CD14-positive monocyte (primary cell): ENCODE measurements around the gene A4GALT. TPM values are rescaled to one million over a fixed set of nuclear protein-coding genes. Genes with fewer than 3 reads are reported as not detected.
A peak's percentile ranks its signal among the peaks of the same experiment; 100 is the strongest.

ENCODE experiments used
- DNase-seq, 3 donors: peaks; one replicate each; pipeline ENCODE4 v3.0.0-alpha.2; 2011 to 2022
- H2AFZ ChIP-seq: 2 replicates; pipeline ENCODE4 v1.6.0; 2012; ENCODE audit warnings: mild to moderate bottlenecking, low read depth, low read length, inconsistent platforms; ENCODE audit not compliant: insufficient read depth, poor library complexity, severe bottlenecking
- H3K27ac ChIP-seq, 2 donors: 1 replicate in 1 of 2; 2 replicates in 1 of 2; pipeline ENCODE4 v1.5.1; 2012 to 2013; ENCODE audit warnings: low read length in 2 of 2, control low read depth in 1 of 2, inconsistent platforms in 1 of 2, low read depth in 1 of 2, mild to moderate bottlenecking in 1 of 2
- H3K27me3 ChIP-seq, 2 donors: one replicate each; pipeline versions ENCODE4 v1.6.0 to v1.6.1; 2011 to 2013; ENCODE audit warnings: low read length in 2 of 2; ENCODE audit not compliant: control insufficient read depth in 2 of 2, insufficient read depth in 2 of 2
- H3K36me3 ChIP-seq, 2 donors: replicated peaks in 1 of 2; 1 replicate in 1 of 2; 2 replicates in 1 of 2; pipeline versions ENCODE4 v1.5.1 to v1.6.1; 2012 to 2013; ENCODE audit warnings: low read length in 2 of 2, control low read depth in 1 of 2, inconsistent platforms in 1 of 2, mild to moderate bottlenecking in 1 of 2; ENCODE audit not compliant: insufficient read depth in 2 of 2, control insufficient read depth in 1 of 2
- H3K4me1 ChIP-seq, 2 donors: 1 replicate in 1 of 2; 2 replicates in 1 of 2; pipeline versions ENCODE4 v1.5.1 to v1.6.1; 2012 to 2013; ENCODE audit warnings: low read length in 2 of 2, control low read depth in 1 of 2, inconsistent platforms in 1 of 2, mild to moderate bottlenecking in 1 of 2, moderate library complexity in 1 of 2; ENCODE audit not compliant: insufficient read depth in 2 of 2, control insufficient read depth in 1 of 2
- H3K4me2 ChIP-seq: replicated peaks from 2 replicates; pipeline ENCODE3; 2012; ENCODE audit warnings: low read length, moderate library complexity, mild to moderate bottlenecking; ENCODE audit not compliant: poor library complexity, severe bottlenecking; ENCODE audit errors: extremely low read depth
- H3K4me3 ChIP-seq, 3 experiments: fragments of 200-600 bp in 1 of 3; sonication (generic) in 1 of 3; replicated peaks in 1 of 3; 1 replicate in 2 of 3; 2 replicates in 1 of 3; pipeline ENCODE4 v1.5.1; 2011 to 2013; ENCODE audit warnings: low read length in 3 of 3, mild to moderate bottlenecking in 3 of 3, control low read depth in 2 of 3, low read depth in 2 of 3, inconsistent platforms in 1 of 3, moderate library complexity in 1 of 3
- H3K79me2 ChIP-seq: 2 replicates; pipeline ENCODE4 v1.6.0; 2012; ENCODE audit warnings: mild to moderate bottlenecking, control low read depth, inconsistent platforms, low read length, moderate library complexity; ENCODE audit not compliant: insufficient read depth
- H3K9ac ChIP-seq: 2 replicates; pipeline ENCODE4 v1.6.0; 2017; ENCODE audit warnings: low read length, mild to moderate bottlenecking; ENCODE audit not compliant: insufficient read depth, poor library complexity, severe bottlenecking
- H3K9me3 ChIP-seq, 2 donors: replicated peaks in 1 of 2; 1 replicate in 1 of 2; 2 replicates in 1 of 2; pipeline versions ENCODE4 v1.5.1 to v1.6.1; 2012 to 2013; ENCODE audit warnings: low read length in 2 of 2, control low read depth in 1 of 2; ENCODE audit not compliant: control insufficient read depth in 1 of 2, insufficient read depth in 1 of 2
- H4K20me1 ChIP-seq: 2 replicates; pipeline ENCODE4 v1.6.0; 2012; ENCODE audit warnings: mild to moderate bottlenecking, low read length, control low read depth, moderate library complexity; ENCODE audit not compliant: insufficient read depth
- H3K27ac Mint-ChIP-seq, 7 donors: one replicate each; pipeline ENCODE4 v1.8.0; 2020; ENCODE audit warnings: mild to moderate bottlenecking in 7 of 7, mixed read lengths in 7 of 7, moderate library complexity in 6 of 7, inconsistent platforms in 2 of 7
- H3K27me3 Mint-ChIP-seq, 3 donors: one replicate each; pipeline ENCODE4 v1.8.0; 2021 to 2022; ENCODE audit warnings: low read depth in 3 of 3, mild to moderate bottlenecking in 3 of 3, mixed read lengths in 3 of 3, moderate library complexity in 3 of 3, inconsistent platforms in 1 of 3
- H3K36me3 Mint-ChIP-seq, 2 donors: one replicate each; pipeline ENCODE4 v1.8.0; 2020; ENCODE audit warnings: mixed read lengths in 2 of 2, inconsistent platforms in 1 of 2, mild to moderate bottlenecking in 1 of 2
- H3K4me1 Mint-ChIP-seq: one replicate; pipeline ENCODE4 v1.8.0; 2020; ENCODE audit warnings: mild to moderate bottlenecking, mixed read lengths
- H3K4me3 Mint-ChIP-seq, 2 donors: one replicate each; pipeline ENCODE4 v1.8.0; 2020; ENCODE audit warnings: mild to moderate bottlenecking in 2 of 2, mixed read lengths in 2 of 2, moderate library complexity in 1 of 2
- H3K9me3 Mint-ChIP-seq, 7 donors: one replicate each; pipeline ENCODE4 v1.8.0; 2020 to 2022; ENCODE audit warnings: mixed read lengths in 7 of 7, mild to moderate bottlenecking in 6 of 7, moderate library complexity in 6 of 7, inconsistent platforms in 2 of 7
- CTCF ChIP-seq: fragments of 200-600 bp; IDR thresholded peaks from one replicate; pipeline ENCODE4 v1.8.0; 2022; ENCODE audit warnings: antibody characterized with exemption, mild to moderate bottlenecking
- WGBS: methylation state at CpG from one replicate; pipeline ENCODE4 v1.1.5; 2013; ENCODE audit warnings: missing lambda C conversion rate; ENCODE audit not compliant: insufficient coverage; 5-methylcytosine and 5-hydroxymethylcytosine counted together
- intact Hi-C, 2 donors: fragments of 100-400 bp; cut with micrococcal nuclease; formaldehyde crosslinking; loops; one replicate each; pipeline versions ENCODE4 v1.15.0 to v1.15.1; 2023
- polyA plus RNA-seq, 3 donors: library from polyadenylated mRNA; depleted of rRNA in 1 of 3; unstranded in 2 of 3; stranded (reverse) in 1 of 3; fragments of 300-500 nt in 2 of 3; fragments of >200 nt in 1 of 3; fragmentation: Illumina TruSeq in 2 of 3; gene quantifications; 1 replicate in 2 of 3; 2 replicates in 1 of 3; pipeline ENCODE4 v1.2.3, GENCODE V29; 2012 to 2021

A4GALT gene
- polyA plus RNA-seq, 3 donors, result not detected

DNA sequence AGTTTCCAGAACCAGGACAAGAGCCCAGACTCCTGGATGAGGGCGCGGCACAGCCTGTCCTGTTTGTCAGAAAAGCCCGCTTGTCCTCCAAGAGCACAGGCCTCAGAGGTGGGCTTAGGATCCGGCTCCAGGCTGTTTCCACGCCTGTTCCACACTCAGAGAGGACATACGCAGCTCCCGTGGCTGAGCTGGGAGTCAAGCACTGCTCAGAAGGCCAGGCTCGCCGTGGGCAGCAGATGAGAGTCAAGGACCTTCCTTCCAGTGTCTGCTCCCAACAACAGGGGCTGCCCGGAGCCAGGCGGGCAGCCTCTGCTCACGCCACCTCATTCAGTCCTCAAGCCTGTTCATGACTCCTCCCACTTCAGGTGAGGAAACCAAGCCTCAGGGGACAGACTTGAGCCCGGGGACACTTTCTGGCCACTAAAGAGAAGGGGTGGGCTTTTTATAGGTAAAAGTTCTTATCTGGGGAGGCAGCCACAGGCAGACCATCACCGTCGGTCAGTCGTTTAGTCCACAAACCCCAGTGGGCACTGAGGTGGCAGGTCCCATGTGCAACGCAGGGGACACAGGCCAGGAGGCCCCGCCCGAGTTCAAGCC, 75.2 kb downstream of the A4GALT start:
- H3K36me3 Mint-ChIP-seq, result peaks cover 8 to 17% of the 10 kb centered on the region in 2 donors
- Histone ChIP-seq H3K27ac (no peak overlapping the region), H3K9me3 (no peaks in the 10 kb centered on the region), H3K4me1 (peaks cover 46 to 72% of the 10 kb centered on the region in 2 donors), H3K27me3 (no peaks in the 10 kb centered on the region), H2AFZ (no peak overlapping the region), H3K4me2 (no peak overlapping the region), H3K79me2 (peaks cover 78% of the 10 kb centered on the region), H4K20me1 (peaks cover 77% of the 10 kb centered on the region), H3K36me3 (no peaks in the 10 kb centered on the region), H3K4me3 (no peak overlapping the region), H3K9ac (no peak overlapping the region)
- WGBS, result 92% methylated on average over 18 of the region's 19 CpGs
- H3K4me3 Mint-ChIP-seq, result peak overlapping the region; percentile 2 to 11
- intact Hi-C loops, result no loop called here
- H3K27ac Mint-ChIP-seq, result peak overlapping the region in 4 of 7 donors; percentile 14 to 61 (median 30)
- no peaks in the 10 kb centered on the region for H3K9me3 Mint-ChIP-seq
- no peak for DNase-seq
- no peak for TF ChIP-seq CTCF
- H3K4me1 Mint-ChIP-seq, result peaks cover 63% of the 10 kb centered on the region
- H3K27me3 Mint-ChIP-seq, result peaks cover 0 to 4% (median 0%) of the 10 kb centered on the region in 3 donors

DNA sequence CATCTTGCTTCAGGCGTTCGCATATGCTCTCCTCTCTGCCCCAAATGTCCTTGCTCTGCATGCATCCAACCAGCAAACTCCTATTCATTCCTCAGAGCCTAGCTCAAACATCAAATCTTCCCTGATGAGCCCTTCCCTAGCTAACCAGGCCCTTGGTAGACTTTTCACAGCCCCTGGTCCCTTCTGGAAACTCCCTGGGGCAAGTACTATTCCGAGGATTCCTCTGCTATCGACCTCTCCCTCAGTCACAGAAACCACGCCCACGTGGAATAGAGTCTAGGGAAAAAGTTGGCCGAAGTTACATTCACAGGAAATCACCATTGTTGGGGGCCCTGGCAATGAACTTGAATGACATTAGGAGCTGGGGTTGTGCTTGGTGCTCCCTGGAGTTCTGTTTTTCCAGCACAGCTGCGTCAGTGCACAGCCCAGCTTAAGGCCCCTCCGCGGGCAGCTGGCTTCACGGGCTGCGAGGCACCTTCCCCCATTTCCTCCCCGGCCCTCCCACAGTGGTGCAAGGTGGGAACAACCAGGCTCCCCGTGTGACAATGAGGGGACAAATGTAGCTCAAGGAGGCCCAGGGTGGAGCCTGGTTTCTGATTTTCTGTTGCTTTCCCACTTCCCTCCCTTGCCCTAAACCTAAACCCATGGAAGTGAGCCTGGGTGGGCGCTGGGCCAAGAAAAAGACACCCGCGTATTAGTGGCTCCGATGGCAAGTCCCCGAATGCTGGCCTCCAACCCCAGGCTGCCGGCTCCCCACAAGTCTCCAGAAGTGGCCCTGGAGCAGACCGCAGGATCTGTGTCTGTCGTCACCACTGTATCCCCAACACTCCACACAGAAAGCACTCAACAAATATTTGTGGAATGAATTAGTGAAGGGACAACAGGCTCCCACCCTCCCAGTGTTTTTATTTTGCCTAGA, 76.0 kb downstream of the A4GALT start:
- H3K79me2 ChIP-seq, result peaks cover 84% of the 10 kb centered on the region
- Mint-ChIP-seq H3K4me3 (peak overlapping the region; percentile 2 to 11), H3K27ac (peak overlapping the region in 5 of 7 donors; percentile 1 to 61 (median 35)), H3K4me1 (peaks cover 62% of the 10 kb centered on the region), H3K27me3 (peaks cover 0 to 4% (median 0%) of the 10 kb centered on the region in 3 donors), H3K36me3 (peaks cover 8 to 17% of the 10 kb centered on the region in 2 donors), H3K9me3 (no peaks in the 10 kb centered on the region)
- H3K4me3 ChIP-seq, result no peak overlapping the region
- H3K4me1 ChIP-seq, result peaks cover 42 to 68% of the 10 kb centered on the region in 2 donors
- no peaks in the 10 kb centered on the region for H3K9me3 ChIP-seq
- no peak overlapping the region for H3K9ac ChIP-seq
- H4K20me1 ChIP-seq, result peaks cover 82% of the 10 kb centered on the region
- H2AFZ ChIP-seq, result no peak overlapping the region
- peak overlapping the region in 1 of 2 donors; percentile 65 for H3K27ac ChIP-seq
- 16% methylated on average over 12 of the region's 22 CpGs for WGBS
- H3K36me3 ChIP-seq, result no peaks in the 10 kb centered on the region
- H3K4me2 ChIP-seq, result no peak overlapping the region
- TF ChIP-seq CTCF, result no peak
- intact Hi-C loops, result no loop called here
- no peaks in the 10 kb centered on the region for H3K27me3 ChIP-seq
- peak in 1 of 3 donors; percentile 1 for DNase-seq
